Body of pancreas (tissue), 4 donors: Measurements from ENCODE around the gene MTTP. TPM values are rescaled to one million over a fixed set of nuclear protein-coding genes. Genes with fewer than 3 reads are reported as not detected.
"Not testable (repeated sequence)": the region's sequence is repeated elsewhere in the genome, so short reads cannot be mapped to it uniquely, and the experiment has no call there.

Experiments used
- ATAC-seq: fragments of 150-250 bp; one replicate; pipeline ENCODE4 v1.9.1; 2016
- DNase-seq, 4 donors: peaks; one replicate each; pipeline ENCODE4 v3.0.0-alpha.2; 2019
- H3K27ac ChIP-seq, 4 donors: fragments of 200-600 bp; sonication (generic); 1 replicate in 3 of 4; 2 replicates in 1 of 4; pipeline versions ENCODE4 v1.5.1 to v1.6.1; 2016 to 2019; ENCODE audit warnings: mild to moderate bottlenecking in 1 of 4, mixed read lengths in 1 of 4, moderate library complexity in 1 of 4
- H3K27me3 ChIP-seq, 2 donors: fragments of 200-600 bp; sonication (generic); one replicate each; pipeline ENCODE4 v1.6.0; 2016; ENCODE audit warnings: mild to moderate bottlenecking in 1 of 2
- H3K36me3 ChIP-seq, 2 donors: fragments of 200-600 bp; sonication (generic); replicated peaks in 1 of 2; 2 replicates each; pipeline ENCODE4 v1.5.1; 2016; ENCODE audit warnings: low read depth in 2 of 2; ENCODE audit not compliant: insufficient read depth in 1 of 2
- H3K4me1 ChIP-seq: fragments of 200-600 bp; sonication (generic); one replicate; pipeline ENCODE4 v1.6.0; 2016
- H3K4me3 ChIP-seq, 2 donors: fragments of 200-600 bp; sonication (generic); 1 replicate in 1 of 2; 2 replicates in 1 of 2; pipeline ENCODE4 v1.5.1; 2016 to 2019
- H3K9me3 ChIP-seq, 3 donors: fragments of 200-600 bp; sonication (generic); 1 replicate in 2 of 3; 2 replicates in 1 of 3; pipeline ENCODE4 v1.5.1; 2016
- POLR2A ChIP-seq, 3 donors: fragments of 450-650 bp; IDR thresholded peaks; one replicate each; pipeline ENCODE4 v1.6.1; 2016; ENCODE audit warnings: antibody characterized with exemption in 3 of 3, mild to moderate bottlenecking in 2 of 3
- WGBS, 2 donors: methylation state at CpG; one replicate each; pipeline ENCODE4 v1.1.5; 2017; 5-methylcytosine and 5-hydroxymethylcytosine counted together
- intact Hi-C: fragments of 100-400 bp; cut with DNase I; formaldehyde crosslinking; loops from one replicate; pipeline ENCODE4 v1.15.1; 2023
- total RNA-seq, 2 donors: library from RNA; depleted of rRNA; stranded (reverse); fragments of >200 nt; gene quantifications; one replicate each; pipeline ENCODE4 v1.1.0, GENCODE V29; 2016
- TF ChIP-seq, protein P1 (sequence below), 7 experiments: fragments of 450-650 bp in 4 of 7; fragments of 200-600 bp in 3 of 7; sonication (generic) in 3 of 7; IDR thresholded peaks; one replicate each; pipeline ENCODE4 v1.5.1; 2016 to 2019; ENCODE audit warnings: antibody characterized with exemption in 7 of 7

Gene MTTP
- total RNA-seq, result not detected

DNA sequence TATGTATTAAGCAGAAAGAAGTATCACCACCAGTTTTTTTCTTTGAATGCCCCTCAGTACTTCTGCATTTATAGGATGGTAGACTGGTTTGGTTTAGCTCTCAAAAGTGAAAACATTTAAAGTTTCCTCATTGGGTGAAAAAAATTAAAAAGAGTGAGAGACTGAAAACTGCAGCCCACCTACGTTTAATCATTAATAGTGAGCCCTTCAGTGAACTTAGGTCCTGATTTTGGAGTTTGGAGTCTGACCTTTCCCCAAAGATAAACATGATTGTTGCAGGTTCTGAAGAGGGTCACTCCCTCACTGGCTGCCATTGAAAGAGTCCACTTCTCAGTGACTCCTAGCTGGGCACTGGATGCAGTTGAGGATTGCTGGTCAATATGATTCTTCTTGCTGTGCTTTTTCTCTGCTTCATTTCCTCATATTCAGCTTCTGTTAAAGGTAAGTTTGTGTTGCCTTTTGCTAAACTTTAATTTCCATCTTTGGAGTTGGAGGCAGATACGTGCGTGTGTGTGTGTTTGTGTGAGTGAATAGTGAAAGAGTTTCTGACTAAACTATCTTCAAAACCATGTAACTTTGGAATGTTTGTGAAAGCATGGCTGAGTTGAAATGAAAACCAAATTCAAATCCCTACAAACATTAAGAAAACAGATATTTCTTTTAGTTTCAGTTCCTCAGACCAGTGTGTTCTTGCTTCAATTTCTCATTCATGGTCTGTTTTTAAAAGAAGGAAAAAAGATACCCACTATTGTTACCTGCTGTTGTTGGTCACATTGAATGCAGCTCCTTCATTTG lies at the start of gene MTTP:
Gene MTTP (plus strand): TSS at position 295 of the 795 bp plus-strand sequence. CDS start 86 bp downstream, at position 381.
- H3K4me3 ChIP-seq, result no peak within 1 kb of the TSS
- no peaks in the 10 kb centered on the region for H3K27me3 ChIP-seq
- ATAC-seq (no peak), DNase-seq (no peak)
- no peak for TF ChIP-seq POLR2A (IDR thresholded peaks at IDR 0.05)
- TF ChIP-seq, protein P1, sequence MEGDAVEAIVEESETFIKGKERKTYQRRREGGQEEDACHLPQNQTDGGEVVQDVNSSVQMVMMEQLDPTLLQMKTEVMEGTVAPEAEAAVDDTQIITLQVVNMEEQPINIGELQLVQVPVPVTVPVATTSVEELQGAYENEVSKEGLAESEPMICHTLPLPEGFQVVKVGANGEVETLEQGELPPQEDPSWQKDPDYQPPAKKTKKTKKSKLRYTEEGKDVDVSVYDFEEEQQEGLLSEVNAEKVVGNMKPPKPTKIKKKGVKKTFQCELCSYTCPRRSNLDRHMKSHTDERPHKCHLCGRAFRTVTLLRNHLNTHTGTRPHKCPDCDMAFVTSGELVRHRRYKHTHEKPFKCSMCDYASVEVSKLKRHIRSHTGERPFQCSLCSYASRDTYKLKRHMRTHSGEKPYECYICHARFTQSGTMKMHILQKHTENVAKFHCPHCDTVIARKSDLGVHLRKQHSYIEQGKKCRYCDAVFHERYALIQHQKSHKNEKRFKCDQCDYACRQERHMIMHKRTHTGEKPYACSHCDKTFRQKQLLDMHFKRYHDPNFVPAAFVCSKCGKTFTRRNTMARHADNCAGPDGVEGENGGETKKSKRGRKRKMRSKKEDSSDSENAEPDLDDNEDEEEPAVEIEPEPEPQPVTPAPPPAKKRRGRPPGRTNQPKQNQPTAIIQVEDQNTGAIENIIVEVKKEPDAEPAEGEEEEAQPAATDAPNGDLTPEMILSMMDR (IDR thresholded peaks at IDR 0.05), result no peak
- H3K4me1 ChIP-seq, result no peaks in the 10 kb centered on the region
- intact Hi-C loops, result no loop called here
- H3K36me3 ChIP-seq, result no peaks in the 10 kb centered on the region
- 78 to 80% methylated on average over 3 of the region's 3 CpGs for WGBS, 2 donors
- H3K9me3 ChIP-seq, result no peaks in the 10 kb centered on the region
- H3K27ac ChIP-seq, result no peak within 1 kb of the TSS

DNA sequence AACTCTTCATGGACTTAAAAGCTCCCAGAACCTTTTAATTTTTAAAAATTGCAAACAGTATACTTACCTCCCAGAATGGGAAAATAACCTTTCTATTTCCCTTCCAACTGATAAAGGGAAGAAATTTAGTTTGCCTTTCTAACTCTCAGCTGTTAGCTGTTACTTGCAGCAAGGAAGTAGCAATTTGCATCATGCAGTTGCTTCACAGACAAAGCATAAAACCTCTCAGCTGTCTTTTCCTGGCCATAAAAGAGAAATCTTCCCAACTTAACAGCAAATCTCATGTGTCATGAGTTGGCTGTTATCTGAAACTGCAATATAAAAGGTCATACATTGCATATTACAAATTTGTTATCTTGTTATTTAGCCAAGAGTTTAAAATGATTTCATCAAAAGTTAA lies 45.4 kb upstream of the MTTP start:
- ATAC-seq, result no peak
- Histone ChIP-seq H3K4me1 (no peaks in the 10 kb centered on the region), H3K4me3 (no peak overlapping the region), H3K27me3 (no peaks in the 10 kb centered on the region), H3K36me3 (no peaks in the 10 kb centered on the region), H3K27ac (no peak overlapping the region), H3K9me3 (no peaks in the 10 kb centered on the region)
- TF ChIP-seq POLR2A (IDR thresholded peaks at IDR 0.05), result no peak
- TF ChIP-seq, protein P1 (IDR thresholded peaks at IDR 0.05), result no peak
- intact Hi-C loops, result no loop called here
- no peak for DNase-seq

DNA sequence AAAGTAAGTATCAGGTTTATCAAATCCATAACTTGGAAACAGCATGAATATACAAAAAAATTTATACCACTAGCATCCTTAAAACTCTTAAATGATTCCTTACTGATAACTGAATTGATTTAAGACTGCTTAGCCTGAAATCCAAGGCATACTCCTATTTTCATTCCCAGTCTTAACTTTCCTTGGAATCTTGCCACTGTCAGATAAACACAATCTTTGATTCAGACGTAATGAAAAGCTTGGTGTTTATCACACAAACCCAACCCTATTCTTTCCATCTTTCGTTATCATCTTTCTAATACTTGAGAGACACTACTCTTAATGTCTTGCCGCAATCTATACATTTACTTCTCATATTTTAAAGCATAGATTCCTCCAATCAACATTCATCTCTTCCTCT lies 44.7 kb upstream of the MTTP start:
- WGBS, 2 donors, result 56 to 61% methylated on average over 3 of the region's 3 CpGs
- ATAC-seq (no peak), DNase-seq (no peak)
- H3K27ac ChIP-seq, result no peak overlapping the region
- H3K4me3 ChIP-seq, result no peak overlapping the region
- H3K4me1 ChIP-seq, result no peaks in the 10 kb centered on the region
- H3K9me3 ChIP-seq, result no peaks in the 10 kb centered on the region
- no peak for TF ChIP-seq POLR2A (IDR thresholded peaks at IDR 0.05)
- TF ChIP-seq, protein P1 (IDR thresholded peaks at IDR 0.05), result no peak
- no peaks in the 10 kb centered on the region for H3K27me3 ChIP-seq
- H3K36me3 ChIP-seq, result no peaks in the 10 kb centered on the region
- intact Hi-C loops, result no loop called here

DNA sequence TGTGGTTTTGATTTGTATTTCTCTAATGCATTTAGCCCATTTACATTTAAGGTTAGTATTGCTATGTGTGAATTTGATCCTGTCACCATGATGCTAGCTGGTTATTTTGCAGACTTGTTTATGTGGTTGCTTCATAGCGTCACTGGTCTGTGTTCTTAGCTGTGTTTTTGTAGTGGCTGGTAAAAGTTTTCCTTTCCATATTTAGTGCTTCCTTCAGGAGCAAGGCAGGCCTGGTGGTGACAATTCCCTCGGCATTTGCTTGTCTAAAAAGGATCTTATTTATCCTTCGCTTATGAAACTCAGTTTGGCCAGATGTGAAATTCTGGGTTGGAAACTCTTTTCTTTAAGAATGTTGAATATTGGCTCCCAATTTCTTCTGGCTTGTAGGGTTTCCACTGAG lies 39.9 kb upstream of the MTTP start:
- H3K4me1 ChIP-seq, DNase-seq, ATAC-seq, intact Hi-C loops, H3K9me3 ChIP-seq, H3K27ac ChIP-seq, H3K27me3 ChIP-seq, H3K4me3 ChIP-seq, H3K36me3 ChIP-seq: not testable (repeated sequence)
- WGBS, 2 donors, result 95 to 98% methylated on average over 3 of the region's 3 CpGs

DNA sequence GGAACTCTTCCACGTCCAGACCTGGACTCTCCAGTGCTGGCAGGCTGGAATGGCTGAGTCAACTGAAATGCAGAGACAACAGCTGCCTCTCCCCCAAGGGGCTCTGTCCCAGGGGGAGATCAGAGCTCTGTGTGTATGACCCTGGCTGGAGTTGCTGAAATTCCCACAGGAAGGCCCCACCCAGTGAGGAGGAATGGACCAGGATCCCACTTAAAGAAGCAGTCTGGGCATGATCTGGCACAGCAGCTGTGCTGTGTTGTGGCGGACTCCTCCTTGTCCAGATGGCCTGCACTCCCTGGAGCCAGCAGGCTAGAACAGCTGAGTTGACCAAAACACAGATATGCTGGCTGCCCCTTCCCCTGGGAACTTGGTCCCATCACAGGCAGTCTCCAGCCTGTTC lies 38.4 kb upstream of the MTTP start:
- Histone ChIP-seq H3K27me3 (no peaks in the 10 kb centered on the region), H3K4me3 (no peak overlapping the region), H3K27ac (no peak overlapping the region), H3K4me1 (peaks cover 6% of the 10 kb centered on the region), H3K36me3 (no peaks in the 10 kb centered on the region), H3K9me3 (no peaks in the 10 kb centered on the region)
- no peak for DNase-seq
- TF ChIP-seq, protein P1 (IDR thresholded peaks at IDR 0.05), result no peak
- no peak for TF ChIP-seq POLR2A (IDR thresholded peaks at IDR 0.05)
- ATAC-seq, result no peak
- WGBS, 2 donors, result 63 to 73% methylated on average over 1 to 2 of the region's 2 CpGs
- intact Hi-C loops, result no loop called here
